Motor neuron (in vitro differentiated cells): ENCODE data around the gene TRUB2. TPM values are rescaled to one million over a fixed set of nuclear protein-coding genes. Genes with fewer than 3 reads are reported as not detected.

ENCODE experiments used
- ATAC-seq, 8 experiments: fragments of 200-7000 bp; cut with Tn5 transposase; replicated peaks in 6 of 8; 2 replicates each; pipeline ENCODE4 v1.8.0; 2021; ENCODE audit warnings: mild to moderate bottlenecking in 8 of 8, moderate library complexity in 8 of 8
- H3K27ac ChIP-seq, 2 donors: fragments of 250-450 bp; sonication (Bioruptor Pico); 2 replicates each; pipeline ENCODE4 v1.9.0; 2021; ENCODE audit warnings: antibody characterized with exemption in 2 of 2, mild to moderate bottlenecking in 2 of 2, moderate library complexity in 1 of 2
- H3K4me1 ChIP-seq, 2 donors: fragments of 250-450 bp; sonication (Bioruptor Pico); replicated peaks in 1 of 2; 2 replicates each; pipeline ENCODE4 v1.6.1; 2021; ENCODE audit warnings: antibody characterized with exemption in 2 of 2, mild to moderate bottlenecking in 2 of 2, moderate library complexity in 1 of 2
- H3K4me3 ChIP-seq, 5 donors: fragments of 250-450 bp; sonication (Bioruptor Pico); 2 replicates each; pipeline ENCODE4 v1.9.0; 2021; ENCODE audit warnings: antibody characterized with exemption in 5 of 5, mild to moderate bottlenecking in 5 of 5, moderate library complexity in 4 of 5
- WGBS, 10 experiments: fragments of 450-650 bp; shearing (Covaris generic); methylation state at CpG; one replicate each; pipeline ENCODE4 v1.0.0; 2022; 5-methylcytosine and 5-hydroxymethylcytosine counted together
- in situ Hi-C, 9 experiments: fragments of 400-800 bp; cut with MboI; loops; one replicate each; pipeline ENCODE4 v1.15.0; 2021; ENCODE audit warnings: low sequenced_read_pairs in 9 of 9, low pct_unique_long_range_greater_than_20kb in 2 of 9; ENCODE audit not compliant: unreplicated experiment in 9 of 9
- total RNA-seq, 8 experiments: library from RNA; unstranded; fragments of 300-600 nt; gene quantifications; 2 replicates each; pipeline versions ENCODE4 v1.2.3 to v1.2.4, GENCODE V29; 2022

TRUB2 gene
- total RNA-seq, 8 experiments from 2014 or later = 12.2 to 37.4 (median 22.0) TPM

GRCh38 chr9:128271512-128271911 lies 50.7 kb downstream of the TRUB2 start:
- Histone ChIP-seq H3K27ac (no peak overlapping the region), H3K4me3 (no peak overlapping the region), H3K4me1 (peaks cover 8 to 11% of the 10 kb centered on the region in 2 donors)
- WGBS, 10 experiments = 21 to 88% (median 58%) methylated on average over 1 to 3 of the region's 5 CpGs; no CpG with 5 or more reads in 3 of the 10 experiments
- in situ Hi-C loops = no loop called here
- no peak for ATAC-seq

DNA sequence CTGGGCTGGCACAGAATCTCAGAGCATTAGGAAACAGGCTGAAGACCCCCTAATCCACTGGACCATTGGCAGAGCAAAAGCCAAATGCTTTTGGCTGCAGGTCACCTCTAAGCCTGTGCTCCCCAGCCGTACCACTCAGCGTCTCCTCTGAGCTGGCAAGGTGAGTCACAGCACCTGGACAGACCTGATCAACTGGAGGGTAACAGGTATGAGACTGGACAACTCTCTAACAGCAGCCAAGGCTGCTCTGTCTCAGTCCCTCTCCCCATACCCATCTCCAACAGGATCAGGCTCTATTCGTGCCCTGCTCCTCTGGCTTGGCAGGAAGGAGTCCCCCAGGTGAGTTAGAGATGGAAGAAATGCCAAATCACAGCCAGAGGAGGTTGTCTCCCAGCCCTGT lies 51.1 kb downstream of the TRUB2 start:
- no peak for ATAC-seq
- 67 to 100% (median 80%) methylated on average over 1 to 2 of the region's 3 CpGs; no CpG with 5 or more reads in 6 of the 10 experiments for WGBS, 10 experiments
- H3K4me1 ChIP-seq = peaks cover 8 to 11% of the 10 kb centered on the region in 2 donors
- H3K27ac ChIP-seq = no peak overlapping the region
- no peak overlapping the region for H3K4me3 ChIP-seq
- in situ Hi-C loops = no loop called here

GRCh38 chr9:128266868-128267590 lies 55.2 kb downstream of the TRUB2 start:
- in situ Hi-C loops = no loop called here
- peak in 1 of 8 experiments; percentile 5 for ATAC-seq
- H3K4me1 ChIP-seq = no peaks in the 10 kb centered on the region
- 69 to 100% (median 89%) methylated on average over 1 to 6 of the region's 15 CpGs; no CpG with 5 or more reads in 2 of the 10 experiments for WGBS, 10 experiments
- H3K27ac ChIP-seq = no peak overlapping the region
- no peak overlapping the region for H3K4me3 ChIP-seq

DNA sequence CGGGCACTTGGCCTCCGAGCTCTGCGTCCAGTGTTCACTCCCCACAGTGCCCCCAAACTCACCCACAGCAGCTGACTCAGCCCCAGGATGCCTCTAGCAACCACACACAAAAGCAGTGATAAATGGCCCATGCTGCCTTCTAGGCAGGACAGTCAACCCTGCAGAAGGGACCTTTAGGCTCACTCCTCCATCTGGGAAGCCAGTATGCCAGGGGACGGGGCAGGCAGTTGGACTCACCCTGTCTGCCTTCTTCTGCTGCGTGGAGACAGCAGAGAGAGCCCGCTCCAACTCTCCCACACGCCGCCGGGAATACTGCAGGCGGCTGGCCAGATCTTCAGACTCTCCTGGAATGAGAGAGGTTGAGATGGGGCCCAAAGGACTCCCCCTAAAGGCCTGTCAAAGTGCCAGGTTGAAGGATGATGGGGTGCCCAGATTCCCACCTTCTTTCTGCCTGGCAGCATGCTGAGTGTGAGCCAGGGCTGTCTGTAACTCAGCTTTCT lies 56.8 kb downstream of the TRUB2 start:
- Histone ChIP-seq H3K4me3 (no peak overlapping the region), H3K4me1 (no peaks in the 10 kb centered on the region), H3K27ac (no peak overlapping the region)
- in situ Hi-C loops = no loop called here
- WGBS, 10 experiments = 70 to 100% (median 90%) methylated on average over 2 to 10 of the region's 10 CpGs; no CpG with 5 or more reads in 4 of the 10 experiments
- no peak for ATAC-seq

- peak in 1 of 8 experiments; percentile 15 for ATAC-seq
- Histone ChIP-seq H3K4me1 (no peaks in the 10 kb centered on the region), H3K27ac (no peak overlapping the region), H3K4me3 (no peak overlapping the region)
- in situ Hi-C loops = no loop called here
- 71 to 100% (median 85%) methylated on average over 2 to 3 of the region's 4 CpGs; no CpG with 5 or more reads in 6 of the 10 experiments for WGBS, 10 experiments
Measured at GRCh38 chr9:128262687-128263086, 59.6 kb downstream of the TRUB2 start.

GRCh38 chr9:128260340-128260739 lies 61.9 kb downstream of the TRUB2 start:
- Histone ChIP-seq H3K4me3 (no peak overlapping the region), H3K27ac (no peak overlapping the region), H3K4me1 (no peaks in the 10 kb centered on the region)
- 42 to 100% (median 80%) methylated on average over 1 to 7 of the region's 17 CpGs; no CpG with 5 or more reads in 5 of the 10 experiments for WGBS, 10 experiments
- peak in 1 of 8 experiments; percentile 7 for ATAC-seq
- in situ Hi-C loops = no loop called here

GRCh38 chr9:128259156-128259555 lies 63.1 kb downstream of the TRUB2 start:
- ATAC-seq = no peak
- 69 to 100% (median 82%) methylated on average over 1 to 8 of the region's 9 CpGs; no CpG with 5 or more reads in 6 of the 10 experiments for WGBS, 10 experiments
- in situ Hi-C loops = no loop called here
- no peak overlapping the region for H3K4me3 ChIP-seq
- no peak overlapping the region for H3K27ac ChIP-seq
- no peaks in the 10 kb centered on the region for H3K4me1 ChIP-seq

GRCh38 chr9:128258326-128258725 lies 63.9 kb downstream of the TRUB2 start:
- no peak overlapping the region for H3K4me3 ChIP-seq
- in situ Hi-C loops = no loop called here
- no peaks in the 10 kb centered on the region for H3K4me1 ChIP-seq
- ATAC-seq = no peak
- WGBS, 10 experiments = no CpG with 5 or more reads among the region's 6 CpGs
- no peak overlapping the region for H3K27ac ChIP-seq

DNA sequence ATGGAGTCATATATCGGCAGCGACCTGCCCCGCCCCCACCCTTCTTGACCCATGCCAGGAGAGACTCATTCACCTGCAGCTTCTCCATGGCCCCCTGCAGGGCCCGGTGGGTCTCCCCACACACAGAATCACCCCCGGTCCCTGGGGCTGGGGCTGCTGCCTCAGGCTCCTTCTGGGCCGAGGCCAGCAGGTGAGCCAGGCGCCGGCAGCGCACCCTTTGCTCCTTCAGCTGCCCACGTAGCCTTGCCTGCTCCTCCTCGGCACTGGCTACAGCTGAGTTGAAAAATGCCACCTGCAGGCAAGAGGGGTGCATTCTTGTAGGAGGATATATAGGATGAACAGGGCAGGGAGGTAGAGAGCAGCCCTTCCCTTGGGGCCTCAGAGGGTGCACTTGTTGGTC lies 64.3 kb downstream of the TRUB2 start:
- H3K4me1 ChIP-seq = no peaks in the 10 kb centered on the region
- no peak overlapping the region for H3K27ac ChIP-seq
- 80 to 100% (median 96%) methylated on average over 1 to 5 of the region's 11 CpGs; no CpG with 5 or more reads in 6 of the 10 experiments for WGBS, 10 experiments
- in situ Hi-C loops = no loop called here
- H3K4me3 ChIP-seq = no peak overlapping the region
- ATAC-seq = no peak

DNA sequence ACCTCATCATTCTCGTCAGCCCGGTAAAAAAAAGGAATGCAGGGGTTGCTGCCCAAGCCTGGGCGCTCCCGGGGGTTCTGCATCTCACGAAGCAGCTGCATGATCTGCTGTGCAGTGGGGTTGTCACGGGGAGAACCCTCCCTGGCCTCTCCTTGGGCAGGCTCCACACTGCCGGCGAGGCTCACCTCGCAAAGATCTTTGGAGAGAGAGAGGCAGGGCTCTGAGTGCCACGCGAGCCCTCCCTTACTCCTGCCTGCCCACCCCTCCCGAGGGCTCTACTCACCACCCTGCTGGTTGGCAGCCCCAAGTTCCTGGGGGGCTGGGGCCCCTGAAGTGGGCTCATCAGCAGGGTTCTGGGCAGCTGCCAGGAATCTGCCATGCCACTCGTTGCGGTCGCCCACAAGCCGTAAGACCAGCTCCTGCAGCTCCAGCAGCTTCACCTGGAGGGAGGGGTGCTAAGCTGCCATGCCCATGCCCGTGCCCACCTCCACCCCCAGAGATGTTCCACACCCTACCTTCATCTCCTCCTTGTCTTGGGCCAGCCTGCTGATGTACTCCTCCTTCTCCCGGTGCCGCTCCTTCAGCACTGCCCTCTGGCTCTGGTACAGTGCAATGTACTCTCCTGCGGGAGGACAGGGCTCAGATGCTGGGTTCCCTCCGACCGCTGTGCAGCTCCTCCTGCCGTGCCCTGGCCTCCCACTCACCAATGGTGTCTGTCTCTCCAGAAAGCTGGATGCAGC lies 65.0 kb downstream of the TRUB2 start:
- H3K4me1 ChIP-seq = no peaks in the 10 kb centered on the region
- peak in 2 of 8 experiments; percentile 6 to 7 for ATAC-seq
- in situ Hi-C loops = no loop called here
- H3K4me3 ChIP-seq = no peak overlapping the region
- H3K27ac ChIP-seq = no peak overlapping the region
- 80 to 100% (median 89%) methylated on average over 2 to 15 of the region's 23 CpGs; no CpG with 5 or more reads in 4 of the 10 experiments for WGBS, 10 experiments

Other genes starting within 250 kb of the TRUB2 start
- gene PTGES2, start 194.7 kb downstream of the TRUB2 start, total RNA-seq = 100 to 1,000 TPM in 1 of 8 experiments, 10 to 100 TPM in 7; 42.6 to 111 (median 50.9) TPM
- 1 to 10 TPM in 3 of 8 experiments, under 1 TPM in 2, not detected in 3; 0.76 to 3.3 (median 1.6) TPM for gene LCN2, start 173.0 kb downstream of the TRUB2 start, total RNA-seq
- gene BBLN, start 162.2 kb downstream of the TRUB2 start, total RNA-seq = 100 to 1,000 TPM in 5 of 8 experiments, 10 to 100 TPM in 3; 60.0 to 233 (median 148) TPM
- gene CIZ1, start 130.9 kb downstream of the TRUB2 start, total RNA-seq = 10 to 100 TPM; 36.3 to 92.5 (median 70.9) TPM
- gene DNM1, start 119.1 kb downstream of the TRUB2 start, total RNA-seq = 10 to 100 TPM in 5 of 8 experiments, 1 to 10 TPM in 3; 5.5 to 56.9 (median 31.5) TPM
- 100 to 1,000 TPM in 2 of 8 experiments, 10 to 100 TPM in 6; 41.0 to 109 (median 91.7) TPM for gene GOLGA2, start 46.4 kb downstream of the TRUB2 start, total RNA-seq
- gene SWI5, start 46.2 kb downstream of the TRUB2 start, total RNA-seq = 10 to 100 TPM; 29.4 to 55.4 (median 43.2) TPM
- 10 to 100 TPM; 37.8 to 66.5 (median 51.1) TPM for gene COQ4, start 392 bp upstream of the TRUB2 start, total RNA-seq
- gene SLC27A4, start 18.1 kb upstream of the TRUB2 start, total RNA-seq = 10 to 100 TPM; 10.4 to 31.7 (median 17.7) TPM
- gene URM1, start 48.9 kb upstream of the TRUB2 start, total RNA-seq = 10 to 100 TPM; 32.0 to 57.2 (median 44.4) TPM
- gene CERCAM, start 98.4 kb upstream of the TRUB2 start, total RNA-seq = 10 to 100 TPM; 14.4 to 53.5 (median 19.7) TPM
- 10 to 100 TPM; 20.3 to 62.5 (median 42.7) TPM for gene ODF2, start 133.6 kb upstream of the TRUB2 start, total RNA-seq
- gene GLE1, start 182.3 kb upstream of the TRUB2 start, total RNA-seq = 10 to 100 TPM; 11.9 to 30.4 (median 17.3) TPM
- gene SPTAN1, start 230.1 kb upstream of the TRUB2 start, total RNA-seq = 100 to 1,000 TPM; 195 to 680 (median 254) TPM